ENCODE results near the gene ANK2. TPM values are rescaled to one million over a fixed set of nuclear protein-coding genes. Genes with fewer than 3 reads are reported as not detected.

The ANK2 gene
- total RNA-seq, 1 donor from 2014 or later = 35.5 TPM

GRCh38 chr4:113028074-113028473, 21.4 kb upstream of the ANK2 start:
- Histone ChIP-seq H3K27me3 (ENCODE audit: control insufficient read depth, insufficient read depth, low read length) (no peaks in the 10 kb centered on the region), H3K4me3 (ENCODE audit: low read depth, low read length) (no peak overlapping the region), H3K36me3 (ENCODE audit: control insufficient read depth, insufficient read depth, low read length) (no peaks in the 10 kb centered on the region)
- no peak for DNase-seq (ENCODE audit: low read depth)
- no peak for TF ChIP-seq CTCF (IDR thresholded peaks at IDR 0.05; ENCODE audit: insufficient read depth, low read length, poor library complexity, severe bottlenecking)

DNA sequence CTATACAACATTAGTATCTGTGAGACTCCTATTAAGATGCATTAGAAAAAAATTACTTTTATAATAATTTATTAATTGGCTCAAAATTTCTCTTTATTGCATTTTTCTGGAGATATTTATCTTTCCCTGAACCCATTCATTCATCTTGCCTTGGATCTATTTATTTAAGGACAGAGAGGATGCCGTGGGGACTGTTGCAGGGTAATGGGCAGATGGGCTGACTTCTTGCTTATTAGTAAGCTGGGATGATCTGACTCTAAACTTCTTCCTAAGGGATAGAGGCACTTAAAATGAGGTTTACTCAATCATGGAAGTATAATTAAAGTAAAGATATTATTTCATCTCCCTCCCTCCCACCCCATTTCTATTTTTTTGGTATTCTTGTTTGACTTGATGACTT, 18.2 kb upstream of the ANK2 start:
- Histone ChIP-seq H3K27me3 (ENCODE audit: control insufficient read depth, insufficient read depth, low read length) (no peaks in the 10 kb centered on the region), H3K36me3 (ENCODE audit: control insufficient read depth, insufficient read depth, low read length) (no peaks in the 10 kb centered on the region), H3K4me3 (ENCODE audit: low read depth, low read length) (no peak overlapping the region)
- no peak for TF ChIP-seq CTCF (IDR thresholded peaks at IDR 0.05; ENCODE audit: insufficient read depth, low read length, poor library complexity, severe bottlenecking)
- no peak for DNase-seq (ENCODE audit: low read depth)

GRCh38 chr4:113040793-113041192, 8.7 kb upstream of the ANK2 start:
- H3K36me3 ChIP-seq (ENCODE audit: control insufficient read depth, insufficient read depth, low read length) = no peaks in the 10 kb centered on the region
- no peak for TF ChIP-seq CTCF (IDR thresholded peaks at IDR 0.05; ENCODE audit: insufficient read depth, low read length, poor library complexity, severe bottlenecking)
- H3K4me3 ChIP-seq (ENCODE audit: low read depth, low read length) = no peak overlapping the region
- no peak for DNase-seq (ENCODE audit: low read depth)
- no peaks in the 10 kb centered on the region for H3K27me3 ChIP-seq (ENCODE audit: control insufficient read depth, insufficient read depth, low read length)

DNA sequence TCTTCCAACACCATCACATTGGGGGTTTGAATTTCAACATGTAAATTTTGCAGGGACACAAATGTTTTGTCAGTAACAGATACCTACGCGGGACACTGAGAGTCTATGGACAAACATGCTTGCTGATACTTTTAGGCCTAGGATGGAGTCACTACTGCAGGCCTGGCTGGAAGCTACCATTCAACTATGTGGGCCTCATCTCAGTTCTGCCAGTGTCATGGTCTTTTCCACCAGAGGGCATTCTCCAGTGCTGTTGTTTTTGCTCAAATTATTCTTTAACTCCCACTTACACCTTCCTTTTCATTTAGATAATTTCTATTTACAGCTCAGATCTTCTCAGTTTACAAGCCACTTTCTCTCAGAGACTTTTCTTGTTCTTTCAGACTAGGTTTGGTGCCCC, 7.0 kb upstream of the ANK2 start:
- Histone ChIP-seq H3K4me3 (ENCODE audit: low read depth, low read length) (no peak overlapping the region), H3K36me3 (ENCODE audit: control insufficient read depth, insufficient read depth, low read length) (no peaks in the 10 kb centered on the region)
- TF ChIP-seq CTCF (IDR thresholded peaks at IDR 0.05; ENCODE audit: insufficient read depth, low read length, poor library complexity, severe bottlenecking) = no peak

DNA sequence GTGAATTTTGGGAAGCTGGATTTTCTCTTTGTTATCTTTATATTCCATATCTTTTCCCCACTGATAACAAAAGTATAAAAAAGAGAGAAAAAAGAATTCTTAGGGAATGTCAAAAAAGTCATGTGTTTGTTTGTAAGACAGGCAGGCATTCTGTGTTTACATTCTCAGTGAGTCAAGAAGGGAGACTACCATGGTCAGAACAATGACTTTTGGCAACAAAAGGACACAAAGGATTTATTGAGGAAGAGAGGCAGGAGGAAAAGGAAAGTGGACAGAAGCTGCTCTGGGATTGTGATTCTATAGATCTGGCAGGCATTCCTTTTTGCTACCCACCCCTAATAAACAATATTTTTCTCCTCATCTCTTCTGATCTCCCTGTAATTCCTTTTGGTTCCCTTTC, 5.9 kb upstream of the ANK2 start:
- DNase-seq (ENCODE audit: low read depth) = no peak
- no peak for TF ChIP-seq CTCF (IDR thresholded peaks at IDR 0.05; ENCODE audit: insufficient read depth, low read length, poor library complexity, severe bottlenecking)
- Histone ChIP-seq H3K27me3 (ENCODE audit: control insufficient read depth, insufficient read depth, low read length) (no peaks in the 10 kb centered on the region), H3K4me3 (ENCODE audit: low read depth, low read length) (no peak overlapping the region), H3K36me3 (ENCODE audit: control insufficient read depth, insufficient read depth, low read length) (no peaks in the 10 kb centered on the region)

More for the DNA sequence above, 7.0 kb upstream of the ANK2 start:
- no peaks in the 10 kb centered on the region for H3K27me3 ChIP-seq (ENCODE audit: control insufficient read depth, insufficient read depth, low read length)
- no peak for DNase-seq (ENCODE audit: low read depth)

DNA sequence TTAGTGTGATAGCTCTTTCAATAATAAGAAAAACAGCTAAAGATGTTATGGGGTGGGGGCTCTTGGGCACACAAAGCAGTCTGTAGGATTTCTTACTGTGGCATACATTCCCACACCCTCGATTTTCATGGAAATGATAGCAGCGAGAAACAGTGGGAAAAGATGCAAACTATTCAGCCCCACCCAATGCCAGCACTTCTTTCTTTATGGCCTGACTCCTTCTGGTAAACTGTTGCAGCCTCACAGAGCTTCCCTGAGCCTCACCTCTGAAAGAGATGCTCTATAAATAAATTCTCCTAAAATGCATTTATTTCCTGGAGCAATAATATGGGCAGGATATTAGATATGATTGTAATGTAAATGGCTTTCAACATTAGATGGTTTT, 910 bp downstream of the ANK2 start:
- no peak for DNase-seq (ENCODE audit: low read depth)
- no peaks in the 10 kb centered on the region for H3K27me3 ChIP-seq (ENCODE audit: control insufficient read depth, insufficient read depth, low read length)
- H3K4me3 ChIP-seq (ENCODE audit: low read depth, low read length) = no peak overlapping the region
- no peak for TF ChIP-seq CTCF (IDR thresholded peaks at IDR 0.05; ENCODE audit: insufficient read depth, low read length, poor library complexity, severe bottlenecking)
- no peaks in the 10 kb centered on the region for H3K36me3 ChIP-seq (ENCODE audit: control insufficient read depth, insufficient read depth, low read length)
